ENCODE measurements around the gene EPHA2. TPM values are rescaled to one million over a fixed set of nuclear protein-coding genes. Genes with fewer than 3 reads are reported as not detected.

Gene EPHA2
- total RNA-seq, 1 donor from 2014 or later: 76.3 TPM

- DNase-seq (ENCODE audit: low spot score in 2 of 2, unreplicated experiment in 2 of 2): peak; percentile 71 to 91
- peak; percentile 93 for TF ChIP-seq CTCF (IDR thresholded peaks at IDR 0.05; ENCODE audit: unreplicated experiment)
- no peaks in the 10 kb centered on the region for H3K36me3 Mint-ChIP-seq
- H3K4me1 Mint-ChIP-seq: peaks cover 15% of the 10 kb centered on the region
- H3K27me3 Mint-ChIP-seq (ENCODE audit: low read depth): no peaks in the 10 kb centered on the region
- H3K9me3 Mint-ChIP-seq: no peaks in the 10 kb centered on the region
- no peak overlapping the region for H3K4me3 Mint-ChIP-seq
- no peak overlapping the region for H3K27ac Mint-ChIP-seq
Measured at GRCh38 chr1:16187748-16188401, 32.0 kb upstream of the EPHA2 start.

GRCh38 chr1:16186655-16187235 lies 30.9 kb upstream of the EPHA2 start:
- Mint-ChIP-seq H3K36me3 (no peaks in the 10 kb centered on the region), H3K9me3 (no peaks in the 10 kb centered on the region), H3K4me1 (peaks cover 22% of the 10 kb centered on the region), H3K27ac (no peak overlapping the region), H3K27me3 (ENCODE audit: low read depth) (no peaks in the 10 kb centered on the region), H3K4me3 (no peak overlapping the region)
- TF ChIP-seq CTCF (IDR thresholded peaks at IDR 0.05; ENCODE audit: unreplicated experiment): no peak
- DNase-seq (ENCODE audit: low spot score in 2 of 2, unreplicated experiment in 2 of 2): no peak

GRCh38 chr1:16184557-16185303 lies 28.9 kb upstream of the EPHA2 start:
- TF ChIP-seq CTCF (IDR thresholded peaks at IDR 0.05; ENCODE audit: unreplicated experiment): no peak
- no peaks in the 10 kb centered on the region for H3K27me3 Mint-ChIP-seq (ENCODE audit: low read depth)
- no peak overlapping the region for H3K27ac Mint-ChIP-seq
- H3K4me3 Mint-ChIP-seq: no peak overlapping the region
- no peak for DNase-seq (ENCODE audit: low spot score in 2 of 2, unreplicated experiment in 2 of 2)
- peaks cover 24% of the 10 kb centered on the region for H3K4me1 Mint-ChIP-seq
- H3K36me3 Mint-ChIP-seq: no peaks in the 10 kb centered on the region
- no peaks in the 10 kb centered on the region for H3K9me3 Mint-ChIP-seq

- Mint-ChIP-seq H3K27ac (no peak overlapping the region), H3K27me3 (ENCODE audit: low read depth) (no peaks in the 10 kb centered on the region), H3K4me1 (peaks cover 24% of the 10 kb centered on the region), H3K9me3 (no peaks in the 10 kb centered on the region), H3K36me3 (no peaks in the 10 kb centered on the region), H3K4me3 (no peak overlapping the region)
- DNase-seq (ENCODE audit: low spot score in 2 of 2, unreplicated experiment in 2 of 2): no peak
- TF ChIP-seq CTCF (IDR thresholded peaks at IDR 0.05; ENCODE audit: unreplicated experiment): no peak
Measured at GRCh38 chr1:16183765-16184556, 28.1 kb upstream of the EPHA2 start.

- H3K4me1 Mint-ChIP-seq: peaks cover 28% of the 10 kb centered on the region
- no peak overlapping the region for H3K4me3 Mint-ChIP-seq
- no peaks in the 10 kb centered on the region for H3K27me3 Mint-ChIP-seq (ENCODE audit: low read depth)
- no peak for DNase-seq (ENCODE audit: low spot score in 2 of 2, unreplicated experiment in 2 of 2)
- TF ChIP-seq CTCF (IDR thresholded peaks at IDR 0.05; ENCODE audit: unreplicated experiment): no peak
- H3K9me3 Mint-ChIP-seq: no peaks in the 10 kb centered on the region
- H3K27ac Mint-ChIP-seq: peak overlapping the region; percentile 58
- no peaks in the 10 kb centered on the region for H3K36me3 Mint-ChIP-seq
Measured at GRCh38 chr1:16183179-16183578, 27.3 kb upstream of the EPHA2 start.
